ENCODE data around the gene CSNK2B. TPM values are rescaled to one million over a fixed set of nuclear protein-coding genes. Genes with fewer than 3 reads are reported as not detected.
A peak's percentile ranks its signal among the peaks of the same experiment; 100 is the strongest.

The CSNK2B gene
- total RNA-seq, 8 experiments from 2014 or later = 112 to 225 (median 167) TPM

- Histone ChIP-seq H3K4me1 (replicated peaks in 1 of 2) (peaks cover 7 to 19% of the 10 kb centered on the region in 2 donors), H3K27ac (peak overlapping the region; percentile 52 to 86), H3K4me3 (peak overlapping the region; percentile 60 to 93 (median 84))
- ATAC-seq (replicated peaks in 6 of 8) = peak in 2 of 8 experiments; percentile 5 to 10
- WGBS, 10 experiments = 0 to 20% (median 4%) methylated on average over 1 to 9 of the region's 15 CpGs; no CpG with 5 or more reads in 3 of the 10 experiments
- in situ Hi-C loops (cut with MboI; ENCODE audit: low pct_unique_long_range_greater_than_20kb in 2 of 9, low sequenced_read_pairs in 9 of 9, unreplicated experiment in 9 of 9) = loop anchor here in 1 of 9 experiments (25.0 kb wide), 1 partner anchor 171 kb away; the partner anchor contains the start of gene HSPA1B
Observed at GRCh38 chr6:31666337-31666965, 571 bp downstream of the CSNK2B start.

- no peak for ATAC-seq (replicated peaks in 6 of 8)
- in situ Hi-C loops (cut with MboI; ENCODE audit: low pct_unique_long_range_greater_than_20kb in 2 of 9, low sequenced_read_pairs in 9 of 9, unreplicated experiment in 9 of 9) = loop anchor here in 1 of 9 experiments (25.0 kb wide), 1 partner anchor 168 kb away; the partner anchor contains the start of gene HSPA1B
- WGBS, 10 experiments = 43 to 100% (median 88%) methylated on average over 2 to 5 of the region's 8 CpGs; no CpG with 5 or more reads in 3 of the 10 experiments
Observed at GRCh38 chr6:31669676-31670075, 3.8 kb downstream of the CSNK2B start, which contains the start of gene LY6G5B. LY6G5B (plus strand) TSS chr6:31669976; CDS start chr6:31670951, 975 bp downstream.

GRCh38 chr6:31676322-31676903 is 10.5 kb downstream of the CSNK2B start:
- Histone ChIP-seq H3K4me1 (replicated peaks in 1 of 2) (peaks cover 0 to 6% of the 10 kb centered on the region in 2 donors), H3K27ac (no peak overlapping the region), H3K4me3 (no peak overlapping the region)
- ATAC-seq (replicated peaks in 6 of 8) = no peak
- 43 to 100% (median 75%) methylated on average over 1 to 2 of the region's 4 CpGs; no CpG with 5 or more reads in 6 of the 10 experiments for WGBS, 10 experiments
- in situ Hi-C loops (cut with MboI; ENCODE audit: low pct_unique_long_range_greater_than_20kb in 2 of 9, low sequenced_read_pairs in 9 of 9, unreplicated experiment in 9 of 9) = loop anchor here in 1 of 9 experiments (25.0 kb wide), 1 partner anchor 286 kb away; the partner anchor contains the start of genes DXO, NELFE and SKIC2

More at GRCh38 chr6:31669676-31670075, 3.8 kb downstream of the CSNK2B start, which contains the start of gene LY6G5B:
- no peak within 1 kb of the TSS for H3K27ac ChIP-seq
- peaks cover 0 to 9% of the 10 kb centered on the region in 2 donors for H3K4me1 ChIP-seq (replicated peaks in 1 of 2)
- H3K4me3 ChIP-seq = no peak within 1 kb of the TSS

GRCh38 chr6:31676904-31677303 is 11.0 kb downstream of the CSNK2B start:
- 0 to 86% (median 52%) methylated on average over 1 to 6 of the region's 6 CpGs; no CpG with 5 or more reads in 2 of the 10 experiments for WGBS, 10 experiments
- Histone ChIP-seq H3K4me1 (replicated peaks in 1 of 2) (peaks cover 0 to 8% of the 10 kb centered on the region in 2 donors), H3K27ac (no peak overlapping the region), H3K4me3 (no peak overlapping the region)
- no peak for ATAC-seq (replicated peaks in 6 of 8)
- in situ Hi-C loops (cut with MboI; ENCODE audit: low pct_unique_long_range_greater_than_20kb in 2 of 9, low sequenced_read_pairs in 9 of 9, unreplicated experiment in 9 of 9) = loop anchor here in 1 of 9 experiments (25.0 kb wide), 1 partner anchor 285 kb away; the partner anchor contains the start of genes DXO, NELFE and SKIC2

GRCh38 chr6:31677955-31678354 is 12.1 kb downstream of the CSNK2B start:
- ATAC-seq (replicated peaks in 6 of 8) = no peak
- Histone ChIP-seq H3K4me1 (replicated peaks in 1 of 2) (peaks cover 6 to 10% of the 10 kb centered on the region in 2 donors), H3K4me3 (no peak overlapping the region), H3K27ac (no peak overlapping the region)
- WGBS, 10 experiments = 30 to 100% (median 78%) methylated on average over 1 to 8 of the region's 8 CpGs; no CpG with 5 or more reads in 2 of the 10 experiments
- in situ Hi-C loops (cut with MboI; ENCODE audit: low pct_unique_long_range_greater_than_20kb in 2 of 9, low sequenced_read_pairs in 9 of 9, unreplicated experiment in 9 of 9) = loop anchor here in 1 of 9 experiments (25.0 kb wide), 1 partner anchor 284 kb away; the partner anchor contains the start of genes DXO, NELFE and SKIC2

- in situ Hi-C loops (cut with MboI; ENCODE audit: low pct_unique_long_range_greater_than_20kb in 2 of 9, low sequenced_read_pairs in 9 of 9, unreplicated experiment in 9 of 9) = loop anchor here in 1 of 9 experiments (25.0 kb wide), 1 partner anchor 282 kb away; the partner anchor contains the start of genes DXO, NELFE and SKIC2
- peak within 1 kb of the TSS in 4 of 5 donors; percentile 1 to 14 (median 8) for H3K4me3 ChIP-seq
- peaks cover 17 to 22% of the 10 kb centered on the region in 2 donors for H3K4me1 ChIP-seq (replicated peaks in 1 of 2)
- peak; percentile 59 to 87 (median 69) for ATAC-seq (replicated peaks in 6 of 8)
- WGBS, 10 experiments = 0 to 40% (median 0%) methylated on average over 4 to 11 of the region's 17 CpGs; no CpG with 5 or more reads in 1 of the 10 experiments
- no peak within 1 kb of the TSS for H3K27ac ChIP-seq
Observed at GRCh38 chr6:31680226-31681134, 14.6 kb downstream of the CSNK2B start, which contains the start of gene LY6G5C. LY6G5C (minus strand) TSS chr6:31681067; CDS start chr6:31680373, 694 bp downstream.

- peak; percentile 9 to 67 (median 18) for ATAC-seq (replicated peaks in 6 of 8)
- in situ Hi-C loops (cut with MboI; ENCODE audit: low pct_unique_long_range_greater_than_20kb in 2 of 9, low sequenced_read_pairs in 9 of 9, unreplicated experiment in 9 of 9) = loop anchor here in 1 of 9 experiments (25.0 kb wide), 1 partner anchor 281 kb away; the partner anchor contains the start of genes DXO, NELFE and SKIC2
- Histone ChIP-seq H3K27ac (no peak overlapping the region), H3K4me1 (replicated peaks in 1 of 2) (peaks cover 17 to 22% of the 10 kb centered on the region in 2 donors), H3K4me3 (peak overlapping the region in 4 of 5 donors; percentile 1 to 14 (median 8))
- WGBS, 10 experiments = 0 to 50% (median 17%) methylated on average over 2 to 5 of the region's 40 CpGs; no CpG with 5 or more reads in 5 of the 10 experiments
Observed at GRCh38 chr6:31681135-31681671, 15.3 kb downstream of the CSNK2B start.

GRCh38 chr6:31683591-31683990 is 17.7 kb downstream of the CSNK2B start:
- in situ Hi-C loops (cut with MboI; ENCODE audit: low pct_unique_long_range_greater_than_20kb in 2 of 9, low sequenced_read_pairs in 9 of 9, unreplicated experiment in 9 of 9) = loop anchor here in 1 of 9 experiments (25.0 kb wide), 1 partner anchor 279 kb away; the partner anchor contains the start of genes DXO, NELFE and SKIC2
- Histone ChIP-seq H3K27ac (peak overlapping the region; percentile 66 to 75), H3K4me1 (replicated peaks in 1 of 2) (peaks cover 17 to 22% of the 10 kb centered on the region in 2 donors), H3K4me3 (peak overlapping the region; percentile 15 to 28 (median 23))
- peak in 5 of 8 experiments; percentile 3 to 34 (median 27) for ATAC-seq (replicated peaks in 6 of 8)
- WGBS, 10 experiments = 37 to 90% (median 57%) methylated on average over 1 to 11 of the region's 13 CpGs; no CpG with 5 or more reads in 3 of the 10 experiments

- Histone ChIP-seq H3K4me3 (no peak overlapping the region), H3K27ac (no peak overlapping the region), H3K4me1 (replicated peaks in 1 of 2) (peaks cover 15 to 17% of the 10 kb centered on the region in 2 donors)
- in situ Hi-C loops (cut with MboI; ENCODE audit: low pct_unique_long_range_greater_than_20kb in 2 of 9, low sequenced_read_pairs in 9 of 9, unreplicated experiment in 9 of 9) = loop anchor here in 1 of 9 experiments (25.0 kb wide), 1 partner anchor 276 kb away; the partner anchor contains the start of genes DXO, NELFE and SKIC2
- WGBS, 10 experiments = 0 to 100% (median 71%) methylated on average over 1 to 3 of the region's 5 CpGs; no CpG with 5 or more reads in 7 of the 10 experiments
- no peak for ATAC-seq (replicated peaks in 6 of 8)
Observed at GRCh38 chr6:31686483-31686882, 20.6 kb downstream of the CSNK2B start.

GRCh38 chr6:31687321-31687720 is 21.4 kb downstream of the CSNK2B start:
- 67 to 100% methylated on average over 1 to 3 of the region's 8 CpGs; no CpG with 5 or more reads in 8 of the 10 experiments for WGBS, 10 experiments
- in situ Hi-C loops (cut with MboI; ENCODE audit: low pct_unique_long_range_greater_than_20kb in 2 of 9, low sequenced_read_pairs in 9 of 9, unreplicated experiment in 9 of 9) = loop anchor here in 1 of 9 experiments (25.0 kb wide), 1 partner anchor 275 kb away; the partner anchor contains the start of genes DXO, NELFE and SKIC2
- no peak overlapping the region for H3K4me3 ChIP-seq
- H3K27ac ChIP-seq = no peak overlapping the region
- no peak for ATAC-seq (replicated peaks in 6 of 8)
- H3K4me1 ChIP-seq (replicated peaks in 1 of 2) = peaks cover 14 to 17% of the 10 kb centered on the region in 2 donors

Measured in motor neuron (in vitro differentiated cells).